CD4-positive, alpha-beta T cell treated with Interleukin-15 for 4 hours (primary cell): ENCODE results near the gene CACNA1D.

Experiments
- DNase-seq: peaks from one replicate; pipeline ENCODE4 v3.0.0-alpha.2; 2020; ENCODE audit warnings: low spot score

The CACNA1D gene

DNA sequence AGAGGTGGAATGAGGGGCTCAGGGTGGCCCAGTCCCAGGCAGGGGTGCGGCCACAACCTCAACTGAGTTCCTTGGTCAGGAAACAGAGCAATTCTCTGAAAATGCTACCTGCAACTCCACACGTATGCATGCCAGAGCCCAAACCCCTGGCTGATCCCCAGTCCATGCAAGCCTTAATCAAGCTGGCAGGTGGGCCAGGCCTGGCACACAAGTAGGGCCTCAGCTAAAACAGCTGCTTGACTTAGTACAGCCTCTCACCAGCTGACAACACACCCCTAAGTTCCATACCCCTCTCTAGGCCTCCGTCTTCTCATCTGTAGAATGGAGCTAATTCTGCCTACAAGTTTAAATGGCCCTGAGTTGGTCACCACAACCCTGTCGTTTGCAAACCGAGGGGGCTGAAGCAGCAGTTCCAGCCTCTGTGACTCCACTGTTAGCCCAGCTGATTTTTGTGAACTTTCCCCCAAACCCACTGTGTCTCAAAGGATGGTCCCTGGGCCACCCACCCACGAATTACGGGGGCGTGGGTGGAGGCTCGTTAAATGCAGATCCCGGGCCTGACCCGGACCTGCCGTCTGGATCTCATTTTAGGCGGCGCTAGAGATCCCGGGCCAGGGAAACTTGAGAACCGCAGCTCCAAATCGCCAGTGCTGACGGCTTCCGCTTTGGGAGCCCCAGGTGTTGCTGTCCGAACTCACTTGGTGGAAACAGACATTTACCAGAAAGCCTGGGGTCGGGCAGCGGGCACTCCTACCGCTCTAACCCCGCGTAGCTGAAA lies 350.9 kb downstream of the CACNA1D start:
- no peak for DNase-seq

DNA sequence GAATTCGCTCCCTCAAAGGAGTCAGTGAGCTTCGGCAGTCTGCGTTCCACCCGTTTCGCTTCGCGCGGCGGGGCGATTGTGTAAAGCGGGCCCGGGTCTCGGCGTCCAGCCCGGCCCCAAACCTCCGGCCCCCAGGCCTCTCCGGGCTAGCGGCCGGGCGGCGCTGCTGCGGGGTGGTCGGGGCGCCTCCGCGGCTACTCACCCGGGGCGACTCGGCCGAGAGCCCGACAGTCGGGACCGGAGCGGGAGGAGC lies 351.4 kb downstream of the CACNA1D start:
- DNase-seq: no peak

DNA sequence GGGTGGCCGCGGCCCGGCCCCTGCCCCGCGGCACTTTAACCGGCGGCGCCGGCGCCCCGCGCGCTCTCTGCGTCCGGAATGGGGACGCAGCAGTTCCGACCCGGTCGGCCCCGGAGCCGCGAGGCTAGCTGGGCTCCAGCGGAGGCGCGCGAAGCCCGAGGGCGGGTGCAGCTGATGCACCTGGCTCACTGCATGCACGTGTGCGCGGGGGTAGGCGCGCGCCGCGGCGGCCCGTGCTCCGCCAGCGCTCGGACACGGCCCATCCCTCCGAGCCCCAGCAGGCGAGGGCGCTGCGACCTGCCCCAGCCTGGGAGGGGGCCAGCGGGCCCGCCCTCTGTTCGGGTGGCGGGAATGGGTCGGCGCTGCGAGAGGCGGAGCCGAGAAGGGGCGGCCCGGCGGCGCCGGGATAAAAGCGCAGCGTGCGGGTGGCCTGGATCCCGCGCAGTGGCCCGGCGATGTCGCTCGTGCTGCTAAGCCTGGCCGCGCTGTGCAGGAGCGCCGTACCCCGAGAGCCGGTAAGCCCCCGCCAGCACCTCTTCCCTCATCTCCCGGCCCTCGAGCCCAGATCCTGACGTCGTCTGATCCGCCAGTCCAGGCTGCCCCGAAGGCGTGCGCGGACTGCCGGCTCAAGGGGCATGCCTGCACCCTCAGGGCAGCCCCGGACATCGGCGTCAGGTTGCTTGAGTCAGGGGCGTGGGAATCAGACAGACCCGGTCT lies 351.9 kb downstream of the CACNA1D start, which contains the start of the genes CHDH and IL17RB:
CHDH (minus strand) TSS at position 286 of the 717 bp plus-strand sequence. CDS start 22,411 bp downstream, outside the sequence.
IL17RB (plus strand) TSS at position 435 of the 717 bp plus-strand sequence; CDS start at position 456, 21 bp downstream.
- no peak for DNase-seq

DNA sequence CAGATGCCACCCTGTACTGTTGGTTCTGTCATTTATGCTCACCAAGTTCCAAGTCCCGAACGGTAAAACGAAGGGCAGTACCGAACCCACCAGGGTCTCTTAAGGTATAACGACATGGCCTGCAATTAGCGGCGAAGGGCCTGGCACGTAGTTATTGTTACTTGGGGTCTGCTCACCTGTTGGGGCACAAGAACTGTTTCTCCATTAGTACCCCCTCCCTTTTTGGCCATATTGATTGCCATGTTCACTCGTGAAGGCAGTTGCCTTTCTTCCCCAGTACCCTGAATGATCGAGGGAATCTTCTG lies 352.4 kb downstream of the CACNA1D start:
- no peak for DNase-seq

DNA sequence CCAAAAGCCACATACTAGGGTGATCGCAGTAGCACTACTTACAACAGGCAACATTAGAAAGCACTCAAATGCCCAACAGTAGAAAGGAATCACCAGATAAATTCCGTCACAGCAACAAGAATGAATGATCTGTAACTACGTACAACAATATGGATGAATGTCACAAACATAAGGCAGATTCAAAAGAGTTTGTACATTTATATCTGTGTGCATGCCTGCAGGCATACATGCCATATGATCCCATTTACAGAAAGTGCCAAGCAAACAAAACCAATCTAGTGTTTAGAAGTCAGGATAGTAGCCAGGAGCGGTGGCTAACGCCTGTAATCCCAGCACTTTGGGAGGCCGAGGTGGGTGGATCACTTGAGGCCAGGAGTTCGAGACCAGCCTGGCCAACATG lies 355.5 kb downstream of the CACNA1D start:
- no peak for DNase-seq

DNA sequence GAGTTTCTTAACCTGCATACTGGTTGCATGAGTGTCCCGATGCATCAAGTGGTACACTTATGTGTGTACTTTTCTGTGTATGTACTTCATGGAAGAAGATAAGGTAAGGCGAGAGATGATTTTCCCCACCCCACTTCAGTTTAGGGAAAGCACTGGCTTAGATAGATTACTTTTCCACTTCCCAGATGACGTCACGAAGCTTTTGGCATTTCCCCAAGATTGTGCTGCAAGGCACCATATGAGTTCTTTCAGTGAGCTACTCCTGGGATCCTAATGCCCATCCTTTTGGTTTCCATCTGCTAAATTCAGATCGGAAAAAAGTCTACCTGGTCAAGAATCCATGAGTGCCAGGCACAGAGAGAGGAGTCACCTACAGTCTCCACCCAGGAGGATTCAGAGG lies 356.5 kb downstream of the CACNA1D start:
- DNase-seq: no peak

DNA sequence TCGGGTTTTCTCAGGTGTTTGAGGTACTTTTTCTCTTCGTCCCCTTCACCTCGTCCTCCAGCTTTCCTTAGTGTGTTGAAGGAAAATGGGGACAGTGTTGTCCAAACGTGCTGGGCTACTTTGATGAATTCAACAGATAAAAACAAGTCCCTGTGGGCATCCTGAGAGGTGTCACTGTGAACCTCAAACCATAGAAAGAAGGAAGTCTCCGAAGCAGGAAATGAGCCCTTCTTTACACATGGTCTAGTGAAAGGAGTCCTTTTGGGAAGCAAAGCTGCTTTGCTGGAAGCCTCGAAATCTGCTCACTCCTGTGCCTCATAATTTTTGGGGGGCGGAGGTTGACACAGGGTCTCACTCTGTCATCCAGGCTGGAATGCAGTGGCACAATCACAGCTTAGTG lies 362.6 kb downstream of the CACNA1D start:
- no peak for DNase-seq

DNA sequence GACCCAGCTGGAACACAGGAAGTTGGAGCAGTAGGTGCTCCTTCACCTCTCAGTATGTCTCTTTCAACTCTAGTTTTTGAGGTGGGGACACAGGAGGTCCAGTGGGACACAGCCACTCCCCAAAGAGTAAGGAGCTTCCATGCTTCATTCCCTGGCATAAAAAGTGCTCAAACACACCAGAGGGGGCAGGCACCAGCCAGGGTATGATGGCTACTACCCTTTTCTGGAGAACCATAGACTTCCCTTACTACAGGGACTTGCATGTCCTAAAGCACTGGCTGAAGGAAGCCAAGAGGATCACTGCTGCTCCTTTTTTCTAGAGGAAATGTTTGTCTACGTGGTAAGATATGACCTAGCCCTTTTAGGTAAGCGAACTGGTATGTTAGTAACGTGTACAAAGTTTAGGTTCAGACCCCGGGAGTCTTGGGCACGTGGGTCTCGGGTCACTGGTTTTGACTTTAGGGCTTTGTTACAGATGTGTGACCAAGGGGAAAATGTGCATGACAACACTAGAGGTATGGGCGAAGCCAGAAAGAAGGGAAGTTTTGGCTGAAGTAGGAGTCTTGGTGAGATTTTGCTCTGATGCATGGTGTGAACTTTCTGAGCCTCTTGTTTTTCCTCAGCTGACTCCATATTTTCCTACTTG lies 363.8 kb downstream of the CACNA1D start:
- DNase-seq: no peak

DNA sequence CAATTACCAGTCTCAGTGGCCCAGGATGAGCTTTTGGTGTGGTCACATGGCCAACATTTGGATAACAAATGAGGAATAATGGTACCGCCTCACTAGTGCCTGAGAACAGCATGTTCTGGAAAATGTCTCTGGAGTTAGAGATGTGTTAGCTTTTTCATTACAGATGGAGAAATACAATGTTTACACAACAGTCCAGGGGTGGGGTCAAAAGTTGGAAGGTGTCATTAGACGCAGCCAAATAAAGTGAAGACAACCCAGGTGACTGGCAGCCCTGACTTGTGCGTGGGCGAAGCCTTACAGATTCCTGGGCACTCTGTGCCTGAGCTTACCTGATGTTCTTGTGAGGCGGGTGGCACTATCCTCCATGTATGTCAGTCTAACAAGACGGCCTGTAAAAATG lies 364.8 kb downstream of the CACNA1D start:
- DNase-seq: no peak

DNA sequence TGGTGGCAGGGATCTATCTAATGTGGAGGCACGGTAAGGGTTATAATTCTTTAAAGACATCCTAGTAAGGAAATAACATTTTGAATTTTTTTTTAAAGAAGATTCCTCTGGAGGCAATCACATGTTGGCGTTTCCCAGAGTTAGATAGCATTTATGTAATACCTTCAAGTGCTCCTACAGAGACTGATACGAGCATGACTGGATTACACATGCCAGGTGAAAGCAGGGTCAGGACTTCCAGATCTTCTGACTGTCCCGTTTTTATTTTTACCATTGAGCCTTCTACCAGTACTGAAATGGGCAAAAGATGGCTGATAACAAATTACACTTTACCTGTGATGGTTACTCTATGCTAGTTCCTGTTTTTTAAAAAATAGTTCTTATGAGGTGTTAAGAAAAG lies 365.8 kb downstream of the CACNA1D start:
- no peak for DNase-seq

DNA sequence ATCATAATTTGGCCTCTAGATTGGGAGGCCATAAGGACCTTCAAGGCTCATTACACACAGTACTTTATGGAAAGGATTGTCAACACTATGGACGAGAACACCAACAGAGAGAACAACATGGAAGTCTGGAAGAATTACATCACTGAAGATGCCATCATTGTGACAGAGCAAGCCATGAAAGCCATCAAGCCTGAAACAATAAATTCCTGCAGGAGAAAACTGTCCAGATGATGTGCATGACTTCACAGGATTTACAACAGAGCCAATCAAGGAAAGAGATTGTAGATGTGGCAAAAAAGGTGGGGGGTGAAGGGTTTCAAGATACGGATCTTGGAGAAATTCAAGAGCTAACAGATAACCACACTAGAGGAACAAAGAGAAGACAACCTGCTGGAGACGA lies 367.8 kb downstream of the CACNA1D start:
- no peak for DNase-seq

DNA sequence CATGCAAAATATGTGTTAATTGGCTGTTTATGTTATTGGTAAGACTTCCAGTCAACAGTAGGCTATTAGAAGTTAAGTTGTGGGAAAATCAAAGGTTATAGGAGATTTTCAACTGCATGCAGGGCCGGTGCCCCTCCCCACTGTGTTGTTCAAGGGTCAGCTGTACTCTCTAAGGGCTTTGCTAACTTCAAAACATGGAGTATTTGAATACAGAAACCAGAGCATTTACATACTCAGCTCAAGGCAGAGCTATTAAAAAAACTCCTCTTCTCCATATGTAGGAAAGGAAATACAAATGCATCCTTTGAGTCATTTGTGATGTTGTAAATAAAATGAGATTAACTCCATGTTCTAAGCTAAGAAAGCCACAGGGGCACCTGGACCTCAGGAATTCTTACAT lies 368.7 kb downstream of the CACNA1D start:
- no peak for DNase-seq
